RWPE2 (cell line): Measurements from ENCODE around the gene AHNAK2.

Source experiments
- ATAC-seq: fragments of 200-7000 bp; cut with Tn5 transposase; 3 replicates; pipeline ENCODE4 v1.9.1; 2021; ENCODE audit warnings: low read depth
- DNase-seq: peaks from one replicate; pipeline ENCODE4 v3.0.0-alpha.2; 2020; ENCODE audit warnings: low spot score
- H3K27ac ChIP-seq: fragments of 450-650 bp; 2 replicates; pipeline ENCODE4 v1.5.1; 2017; ENCODE audit warnings: mild to moderate bottlenecking; ENCODE audit not compliant: poor library complexity, severe bottlenecking
- H3K27me3 ChIP-seq: fragments of 250-450 bp; sonication (Bioruptor Pico); 2 replicates; pipeline ENCODE4 v1.5.1; 2021; ENCODE audit warnings: mild to moderate bottlenecking, moderate library complexity; ENCODE audit not compliant: insufficient read depth, poor library complexity, severe bottlenecking
- H3K36me3 ChIP-seq: fragments of 250-450 bp; sonication (Bioruptor Pico); 2 replicates; pipeline ENCODE4 v1.5.1; 2020; ENCODE audit warnings: low read depth, mild to moderate bottlenecking, moderate library complexity
- H3K4me1 ChIP-seq: fragments of 250-450 bp; sonication (Bioruptor Pico); 2 replicates; pipeline ENCODE4 v1.5.1; 2021; ENCODE audit warnings: mild to moderate bottlenecking, moderate library complexity; ENCODE audit not compliant: insufficient read depth, poor library complexity, severe bottlenecking
- H3K4me3 ChIP-seq: fragments of 250-450 bp; sonication (Bioruptor Pico); 2 replicates; pipeline ENCODE4 v1.5.1; 2021; ENCODE audit warnings: mild to moderate bottlenecking, moderate library complexity; ENCODE audit not compliant: severe bottlenecking
- H3K9me3 ChIP-seq: fragments of 250-450 bp; sonication (Bioruptor Pico); 2 replicates; pipeline ENCODE4 v1.5.1; 2021; ENCODE audit warnings: mild to moderate bottlenecking, moderate library complexity; ENCODE audit not compliant: severe bottlenecking
- TF ChIP-seq, protein P1 (sequence below): fragments of 450-650 bp; IDR thresholded peaks from one replicate; pipeline ENCODE4 v1.5.1; 2017; ENCODE audit warnings: mild to moderate bottlenecking, moderate library complexity; ENCODE audit not compliant: poor library complexity, severe bottlenecking

Gene AHNAK2

GRCh38 chr14:104929268-104930230, 48.6 kb downstream of the AHNAK2 start:
- no peaks in the 10 kb centered on the region for H3K36me3 ChIP-seq
- no peak for ATAC-seq
- H3K27ac ChIP-seq: no peak overlapping the region
- H3K27me3 ChIP-seq: no peaks in the 10 kb centered on the region
- no peak overlapping the region for H3K4me3 ChIP-seq
- DNase-seq: no peak
- TF ChIP-seq, protein P1, sequence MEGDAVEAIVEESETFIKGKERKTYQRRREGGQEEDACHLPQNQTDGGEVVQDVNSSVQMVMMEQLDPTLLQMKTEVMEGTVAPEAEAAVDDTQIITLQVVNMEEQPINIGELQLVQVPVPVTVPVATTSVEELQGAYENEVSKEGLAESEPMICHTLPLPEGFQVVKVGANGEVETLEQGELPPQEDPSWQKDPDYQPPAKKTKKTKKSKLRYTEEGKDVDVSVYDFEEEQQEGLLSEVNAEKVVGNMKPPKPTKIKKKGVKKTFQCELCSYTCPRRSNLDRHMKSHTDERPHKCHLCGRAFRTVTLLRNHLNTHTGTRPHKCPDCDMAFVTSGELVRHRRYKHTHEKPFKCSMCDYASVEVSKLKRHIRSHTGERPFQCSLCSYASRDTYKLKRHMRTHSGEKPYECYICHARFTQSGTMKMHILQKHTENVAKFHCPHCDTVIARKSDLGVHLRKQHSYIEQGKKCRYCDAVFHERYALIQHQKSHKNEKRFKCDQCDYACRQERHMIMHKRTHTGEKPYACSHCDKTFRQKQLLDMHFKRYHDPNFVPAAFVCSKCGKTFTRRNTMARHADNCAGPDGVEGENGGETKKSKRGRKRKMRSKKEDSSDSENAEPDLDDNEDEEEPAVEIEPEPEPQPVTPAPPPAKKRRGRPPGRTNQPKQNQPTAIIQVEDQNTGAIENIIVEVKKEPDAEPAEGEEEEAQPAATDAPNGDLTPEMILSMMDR: no peak
- H3K4me1 ChIP-seq: no peaks in the 10 kb centered on the region
- H3K9me3 ChIP-seq: no peaks in the 10 kb centered on the region

GRCh38 chr14:104928391-104929133, 49.6 kb downstream of the AHNAK2 start:
- Histone ChIP-seq H3K4me1 (no peaks in the 10 kb centered on the region), H3K4me3 (no peak overlapping the region), H3K27me3 (no peaks in the 10 kb centered on the region), H3K36me3 (no peaks in the 10 kb centered on the region), H3K9me3 (no peaks in the 10 kb centered on the region), H3K27ac (no peak overlapping the region)
- TF ChIP-seq, protein P1: no peak
- ATAC-seq: no peak
- DNase-seq: no peak

GRCh38 chr14:104927901-104928300, 50.3 kb downstream of the AHNAK2 start:
- Histone ChIP-seq H3K4me3 (no peak overlapping the region), H3K27me3 (no peaks in the 10 kb centered on the region), H3K4me1 (no peaks in the 10 kb centered on the region), H3K36me3 (no peaks in the 10 kb centered on the region), H3K27ac (no peak overlapping the region), H3K9me3 (no peaks in the 10 kb centered on the region)
- TF ChIP-seq, protein P1: no peak
- ATAC-seq: no peak
- DNase-seq: peak; percentile 74

DNA sequence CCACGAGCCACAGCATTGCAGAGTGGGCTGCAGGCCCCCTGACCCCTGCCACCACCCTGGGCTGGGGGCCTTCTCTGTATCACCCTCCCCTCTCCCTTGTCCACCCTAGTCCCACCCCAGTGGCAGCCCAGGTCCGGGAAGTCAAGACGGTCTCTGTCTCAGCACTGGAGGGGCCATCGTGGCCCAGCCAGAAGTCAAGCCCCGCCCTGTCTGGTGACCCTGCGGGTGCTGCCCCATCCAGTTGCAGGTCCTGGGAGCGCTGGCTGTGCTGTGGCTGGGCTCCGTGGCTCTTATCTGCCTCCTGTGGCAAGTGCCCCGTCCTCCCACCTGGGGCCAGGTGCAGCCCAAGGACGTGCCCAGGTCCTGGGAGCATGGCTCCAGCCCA, 50.8 kb downstream of the AHNAK2 start:
- no peaks in the 10 kb centered on the region for H3K4me1 ChIP-seq
- DNase-seq (peak; percentile 70), ATAC-seq (no peak)
- H3K4me3 ChIP-seq: no peak overlapping the region
- TF ChIP-seq, protein P1: no peak
- no peak overlapping the region for H3K27ac ChIP-seq
- no peaks in the 10 kb centered on the region for H3K9me3 ChIP-seq
- no peaks in the 10 kb centered on the region for H3K36me3 ChIP-seq
- no peaks in the 10 kb centered on the region for H3K27me3 ChIP-seq
